K562 (cell line): ENCODE results near the gene NPAS3. TPM values are rescaled to one million over a fixed set of nuclear protein-coding genes. Genes with fewer than 3 reads are reported as not detected.

Experiments
- ATAC-seq: fragments of 200-7000 bp; cut with Tn5 transposase; 3 replicates; pipeline ENCODE4 v1.9.1; 2020; ENCODE audit warnings: moderate library complexity
- BruUV-seq: library from RNA; stranded (reverse); fragments of 400-500 nt; replicated peaks from 2 replicates; lab custom pipeline; 2021; lab: Mats Ljungman, UMichigan
- CTCF ChIA-PET: fragments of 300-600 bp; formaldehyde crosslinking; extraction: SDS; loops from one replicate; lab custom pipeline; 2021; ENCODE audit warnings: low intra/inter-chr PET ratio; lab: Yijun Ruan, JAX
- POLR2A ChIA-PET: fragments of 300-600, 350-650 bp; sonication (Branson Sonifier 250); formaldehyde crosslinking; extraction: SDS; loops from one replicate; lab custom pipeline; 2021; ENCODE audit warnings: antibody characterized with exemption, inconsistent platforms; lab: Yijun Ruan, JAX
- DNase-seq, 4 experiments: peaks; one replicate each; pipeline versions ENCODE4 v3.0.0 to v3.0.0-alpha.2; 2011 to 2018; ENCODE audit warnings: low spot score in 3 of 4, mixed read lengths in 3 of 4; ENCODE audit errors: extremely low read depth in 1 of 4
- FAIRE-seq: peaks from 2 replicates; lab custom pipeline; 2011; peaks lifted over from hg19 to GRCh38; lab: Jason Lieb, UNC
- H2AFZ ChIP-seq: 2 replicates; pipeline ENCODE4 v1.6.0; 2011; ENCODE audit warnings: low read depth, low read length, control low read depth, inconsistent platforms
- H3K27ac ChIP-seq: fragments of 200-600 bp; 3 replicates; pipeline ENCODE4 v1.8.0; 2011; ENCODE audit warnings: low read depth, mild to moderate bottlenecking, control low read depth, inconsistent platforms, low read length, moderate library complexity, mixed read lengths; ENCODE audit errors: extremely low read depth
- H3K27me3 ChIP-seq, 2 experiments: fragments of 300-600 bp in 1 of 2; 2 replicates in 1 of 2; 3 replicates in 1 of 2; pipeline versions ENCODE4 v1.6.0 to v1.8.0; 2011; ENCODE audit warnings: inconsistent platforms in 2 of 2, low read length in 2 of 2, mild to moderate bottlenecking in 1 of 2, mixed read lengths in 1 of 2, moderate library complexity in 1 of 2; ENCODE audit not compliant: control insufficient read depth in 2 of 2, insufficient read depth in 2 of 2
- H3K36me3 ChIP-seq: fragments of 300-600 bp; 3 replicates; pipeline ENCODE4 v1.8.0; 2011; ENCODE audit warnings: mild to moderate bottlenecking, low read length, inconsistent platforms; ENCODE audit not compliant: control insufficient read depth, insufficient read depth
- H3K4me1 ChIP-seq, 2 experiments: fragments of 200-600 bp in 1 of 2; replicated peaks in 1 of 2; 2 replicates in 1 of 2; 3 replicates in 1 of 2; pipeline versions ENCODE4 v1.5.1 to v1.8.0; 2011; ENCODE audit warnings: inconsistent platforms in 2 of 2, low read length in 2 of 2, mild to moderate bottlenecking in 1 of 2, mixed read lengths in 1 of 2, moderate library complexity in 1 of 2; ENCODE audit not compliant: control insufficient read depth in 2 of 2, insufficient read depth in 2 of 2
- H3K4me2 ChIP-seq: 2 replicates; pipeline ENCODE4 v1.6.1; 2011; ENCODE audit warnings: low read length, control low read depth, inconsistent platforms, mixed read lengths; ENCODE audit not compliant: insufficient read depth
- H3K4me3 ChIP-seq: fragments of 200-600 bp; sonication (generic), shearing (Covaris generic); 2 replicates; pipeline ENCODE4 v1.5.1; 2016; ENCODE audit warnings: control low read depth, inconsistent platforms
- H3K79me2 ChIP-seq: fragments of 200-600 bp; 3 replicates; pipeline ENCODE4 v1.8.0; 2011; ENCODE audit warnings: low read length, inconsistent platforms; ENCODE audit not compliant: control insufficient read depth, insufficient read depth
- H3K9ac ChIP-seq, 2 experiments: 2 replicates each; pipeline versions ENCODE4 v1.6.0 to v1.6.1; 2011; ENCODE audit warnings: low read depth in 2 of 2, low read length in 2 of 2, control low read depth in 1 of 2, inconsistent platforms in 1 of 2, mild to moderate bottlenecking in 1 of 2, mixed read lengths in 1 of 2; ENCODE audit not compliant: insufficient read depth in 1 of 2
- H3K9me1 ChIP-seq: one replicate; pipeline ENCODE4 v1.6.0; 2011; ENCODE audit warnings: inconsistent platforms, mild to moderate bottlenecking, low read length, moderate library complexity; ENCODE audit not compliant: control insufficient read depth, insufficient read depth
- H3K9me3 ChIP-seq: replicated peaks from 2 replicates; pipeline ENCODE4 v1.5.1; 2011; ENCODE audit warnings: low read depth, low read length, inconsistent platforms; ENCODE audit not compliant: control insufficient read depth, insufficient read depth
- H4K20me1 ChIP-seq: replicated peaks from 2 replicates; pipeline ENCODE4 v1.6.1; 2011; ENCODE audit warnings: low read length, inconsistent platforms, mixed read lengths; ENCODE audit not compliant: control insufficient read depth, insufficient read depth
- MCM2 ChIP-seq: fragments of 450-650 bp; IDR thresholded peaks from 2 replicates; pipeline ENCODE4 v1.6.1; 2017; ENCODE audit warnings: low read depth, mild to moderate bottlenecking
- ZNF184 ChIP-seq: sonication (generic); formaldehyde crosslinking; IDR thresholded peaks from 2 replicates; pipeline ENCODE4 v1.5.0; 2020; ENCODE audit warnings: missing genetic modification reagents
- WGBS: fragments of 100-300 bp; shearing (Covaris generic); methylation state at CpG from one replicate; pipeline ENCODE4 v1.1.6; 2016; ENCODE audit warnings: low coverage, mixed read lengths; ENCODE audit not compliant: insufficient coverage; ENCODE audit errors: missing lambda C conversion rate; 5-methylcytosine and 5-hydroxymethylcytosine counted together
- in situ Hi-C: fragments of 300-500 bp; cut with MboI; formaldehyde crosslinking; loops from 4 replicates; pipeline ENCODE4 v1.15.0; 2018; ENCODE audit warnings: inconsistent platforms, mixed read lengths
- intact Hi-C: fragments of 100-400 bp; cut with micrococcal nuclease; formaldehyde crosslinking; loops from 2 replicates; pipeline ENCODE4 v1.14.2; 2022
- polyA plus RNA-seq, 8 experiments: library from polyadenylated mRNA; depleted of rRNA in 4 of 8; stranded (reverse) in 5 of 8; unstranded in 3 of 8; fragments of >200 nt; fragmentation: Nextera tagmentation in 2 of 8; fragmentation: Illumina TruSeq in 1 of 8; extraction: Ambion mirVana in 2 of 8; extraction: Trizol in 1 of 8; gene quantifications; 2 replicates each; pipeline versions ENCODE4 v1.2.1 to v1.2.3, GENCODE V29; 2011 to 2014; ENCODE audit warnings: inconsistent platforms in 1 of 8, missing spikeins in 1 of 8
- total RNA-seq, 7 experiments: library from RNA; depleted of rRNA in 6 of 7; stranded (reverse); fragments of >200 nt in 6 of 7; fragmentation: Illumina TruSeq in 2 of 7; extraction: Trizol in 2 of 7; gene quantifications; 2 replicates each; pipeline versions ENCODE4 v1.2.1 to v1.2.3, GENCODE V29; 2011 to 2021; ENCODE audit warnings: low replicate concordance in 1 of 7
- TF ChIP-seq, protein P1 (sequence below): fragments of 250-450 bp; sonication (Bioruptor Pico); IDR thresholded peaks from 2 replicates; pipeline ENCODE4 v1.4.0; 2020; ENCODE audit warnings: mild to moderate bottlenecking

NPAS3 gene
- total and polyA plus RNA-seq, 9 of the 15 experiments (the other 6 are each of a cell fraction or from before 2014, with no cell fraction given): 0.04 TPM; not detected in 8

- no TSS peak for BruUV-seq
- Histone ChIP-seq H3K4me2 (no peak overlapping the region), H4K20me1 (no peaks in the 10 kb centered on the region), H3K27ac (no peak overlapping the region), H3K27me3 (peaks cover 0 to 20% of the 10 kb centered on the region in 2 experiments; a peak in 2 of 5 replicates), H2AFZ (no peak overlapping the region), H3K9me3 (no peaks in the 10 kb centered on the region), H3K9me1 (no peaks in the 10 kb centered on the region), H3K4me1 (no peaks in the 10 kb centered on the region), H3K79me2 (no peaks in the 10 kb centered on the region), H3K36me3 (no peaks in the 10 kb centered on the region), H3K9ac (no peak overlapping the region), H3K4me3 (no peak overlapping the region)
- intact Hi-C loops: no loop called here
- WGBS: 9% methylated on average over 26 of the region's 59 CpGs
- CTCF ChIA-PET: no interaction called here
- DNase-seq: no peak
- ATAC-seq: no peak
- POLR2A ChIA-PET: no interaction called here
- FAIRE-seq: no peak
- TF ChIP-seq ZNF184 (CRISPR knock-in tag): no peak
- no peak for TF ChIP-seq MCM2
- TF ChIP-seq, protein P1, sequence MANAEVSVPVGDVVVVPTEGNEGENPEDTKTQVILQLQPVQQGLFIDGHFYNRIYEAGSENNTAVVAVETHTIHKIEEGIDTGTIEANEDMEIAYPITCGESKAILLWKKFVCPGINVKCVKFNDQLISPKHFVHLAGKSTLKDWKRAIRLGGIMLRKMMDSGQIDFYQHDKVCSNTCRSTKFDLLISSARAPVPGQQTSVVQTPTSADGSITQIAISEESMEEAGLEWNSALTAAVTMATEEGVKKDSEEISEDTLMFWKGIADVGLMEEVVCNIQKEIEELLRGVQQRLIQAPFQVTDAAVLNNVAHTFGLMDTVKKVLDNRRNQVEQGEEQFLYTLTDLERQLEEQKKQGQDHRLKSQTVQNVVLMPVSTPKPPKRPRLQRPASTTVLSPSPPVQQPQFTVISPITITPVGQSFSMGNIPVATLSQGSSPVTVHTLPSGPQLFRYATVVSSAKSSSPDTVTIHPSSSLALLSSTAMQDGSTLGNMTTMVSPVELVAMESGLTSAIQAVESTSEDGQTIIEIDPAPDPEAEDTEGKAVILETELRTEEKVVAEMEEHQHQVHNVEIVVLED (CRISPR knock-in tag): no peak
- in situ Hi-C loops: no loop called here
Measured at GRCh38 chr14:32932914-32933628, 5.6 kb upstream of the NPAS3 start.
